GM12801 (cell line): Measurements from ENCODE around the gene PAPSS2.

Source experiments
- TF ChIP-seq, protein P1 (sequence below): IDR thresholded peaks from one replicate; pipeline ENCODE4 v1.5.1; 2011; ENCODE audit warnings: control low read depth; ENCODE audit not compliant: insufficient read length; ENCODE audit errors: extremely low read depth

The PAPSS2 gene

GRCh38 chr10:87761892-87762291, 102.2 kb downstream of the PAPSS2 start:
- TF ChIP-seq, protein P1, sequence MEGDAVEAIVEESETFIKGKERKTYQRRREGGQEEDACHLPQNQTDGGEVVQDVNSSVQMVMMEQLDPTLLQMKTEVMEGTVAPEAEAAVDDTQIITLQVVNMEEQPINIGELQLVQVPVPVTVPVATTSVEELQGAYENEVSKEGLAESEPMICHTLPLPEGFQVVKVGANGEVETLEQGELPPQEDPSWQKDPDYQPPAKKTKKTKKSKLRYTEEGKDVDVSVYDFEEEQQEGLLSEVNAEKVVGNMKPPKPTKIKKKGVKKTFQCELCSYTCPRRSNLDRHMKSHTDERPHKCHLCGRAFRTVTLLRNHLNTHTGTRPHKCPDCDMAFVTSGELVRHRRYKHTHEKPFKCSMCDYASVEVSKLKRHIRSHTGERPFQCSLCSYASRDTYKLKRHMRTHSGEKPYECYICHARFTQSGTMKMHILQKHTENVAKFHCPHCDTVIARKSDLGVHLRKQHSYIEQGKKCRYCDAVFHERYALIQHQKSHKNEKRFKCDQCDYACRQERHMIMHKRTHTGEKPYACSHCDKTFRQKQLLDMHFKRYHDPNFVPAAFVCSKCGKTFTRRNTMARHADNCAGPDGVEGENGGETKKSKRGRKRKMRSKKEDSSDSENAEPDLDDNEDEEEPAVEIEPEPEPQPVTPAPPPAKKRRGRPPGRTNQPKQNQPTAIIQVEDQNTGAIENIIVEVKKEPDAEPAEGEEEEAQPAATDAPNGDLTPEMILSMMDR, result no peak

DNA sequence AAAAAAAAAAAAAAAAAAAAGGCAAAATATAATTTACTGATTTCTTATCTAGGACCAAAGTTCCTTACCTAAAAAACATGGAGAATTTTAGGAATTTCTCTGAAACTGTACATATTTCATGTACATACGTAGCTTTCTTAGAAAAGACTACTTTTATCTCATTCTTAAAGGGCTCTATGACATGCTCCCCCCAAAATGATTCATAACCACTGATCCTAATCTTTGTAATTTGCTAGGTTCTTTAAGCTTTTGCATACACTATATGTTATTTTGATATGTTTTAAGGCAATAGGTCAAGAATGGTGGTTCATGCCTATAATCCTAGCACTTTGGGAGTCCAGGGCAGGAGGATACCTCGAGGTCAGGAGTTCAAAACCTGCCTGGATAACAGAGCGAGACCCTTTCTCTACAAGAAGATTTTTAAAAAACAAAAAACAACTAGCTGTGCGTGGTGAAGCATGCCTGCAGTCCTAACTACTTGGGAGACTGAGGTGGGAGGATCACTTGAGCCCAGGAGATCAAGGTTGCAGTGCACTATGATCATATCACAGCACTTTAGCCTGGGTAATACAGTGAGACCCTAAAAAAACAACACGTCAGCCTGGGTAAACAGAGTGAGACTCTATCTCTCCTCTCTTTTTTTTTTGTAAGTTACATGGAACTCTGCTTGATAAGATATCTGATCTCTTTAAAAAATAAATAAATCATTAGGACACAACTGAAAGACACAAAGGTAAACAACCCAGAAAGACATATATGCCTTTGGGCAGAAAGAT, 103.6 kb downstream of the PAPSS2 start:
- TF ChIP-seq, protein P1, result no peak

- TF ChIP-seq, protein P1, result no peak
These were observed 104.6 kb downstream of the PAPSS2 start for GRCh38 chr10:87764072-87764934.

GRCh38 chr10:87765666-87766376, 106.1 kb downstream of the PAPSS2 start:
- TF ChIP-seq, protein P1, result no peak

GRCh38 chr10:87767253-87767652, 107.6 kb downstream of the PAPSS2 start:
- TF ChIP-seq, protein P1, result no peak

DNA sequence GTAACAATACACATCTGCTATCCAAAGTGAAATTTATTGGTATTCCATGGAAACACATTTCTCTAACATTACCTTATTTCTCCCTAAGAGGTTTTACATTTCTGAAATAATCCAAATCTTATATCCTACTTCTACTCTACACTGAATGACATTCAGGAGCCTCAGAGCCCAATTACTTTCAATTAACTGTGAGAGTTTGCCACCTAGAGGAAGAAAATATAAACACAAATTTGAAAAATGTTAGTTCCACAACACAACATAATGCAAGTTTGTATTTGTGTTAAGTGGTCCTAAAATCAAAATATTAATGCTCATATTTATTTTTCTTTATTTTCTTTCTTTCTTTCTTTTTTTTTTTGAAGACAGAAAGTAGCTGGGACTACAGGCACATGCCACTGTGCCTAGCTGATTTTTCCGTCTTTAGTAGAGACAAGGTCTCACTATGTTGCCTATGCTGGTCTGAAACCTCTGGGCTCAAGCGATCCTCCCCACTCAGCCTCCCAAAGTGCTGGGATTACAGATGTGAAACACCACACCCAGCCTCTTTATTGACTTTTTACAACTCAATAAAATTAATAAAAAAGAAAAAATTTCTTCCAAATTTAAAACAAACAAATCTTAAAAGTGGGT, 112.3 kb downstream of the PAPSS2 start:
- TF ChIP-seq, protein P1, result no peak
